HG02981 (cell line): Measurements from ENCODE around the gene WBP2NL.

Experiments used
- ATAC-seq: cut with Tn5 transposase; IDR thresholded peaks from one replicate; pipeline ENCODE4 v1.9.1; 2021; ENCODE audit warnings: mild to moderate bottlenecking, moderate library complexity; ENCODE audit not compliant: unreplicated experiment

Gene WBP2NL

DNA sequence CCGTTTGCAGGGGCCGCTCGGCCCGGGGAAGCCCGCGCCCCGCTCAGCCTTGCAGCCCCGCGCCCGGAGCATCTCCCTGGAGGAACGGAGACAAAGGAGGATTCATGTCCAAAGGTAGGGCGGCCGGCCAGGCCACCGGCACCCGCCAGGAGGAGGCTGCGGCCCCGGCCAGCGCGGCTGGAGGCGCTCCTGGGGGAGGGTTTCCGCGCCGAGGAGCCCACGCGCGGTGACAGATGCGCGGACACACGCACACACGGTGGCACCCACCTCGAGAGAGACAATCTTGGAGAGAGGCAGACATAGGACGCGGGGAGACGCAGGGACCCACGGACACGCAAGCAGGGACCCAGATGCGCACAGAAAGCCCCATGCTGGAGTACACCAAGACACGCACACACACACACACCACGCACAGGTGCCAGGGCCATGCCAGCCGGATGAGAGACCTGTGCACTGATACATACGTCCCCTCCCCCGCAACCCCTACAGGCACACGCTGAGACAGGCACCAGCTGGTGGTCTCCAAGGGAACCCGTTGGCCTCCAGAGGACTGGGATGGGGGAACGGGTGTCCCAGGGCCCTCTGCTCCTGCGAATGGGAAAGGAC is 21.5 kb upstream of the WBP2NL start:
- no peak for ATAC-seq

DNA sequence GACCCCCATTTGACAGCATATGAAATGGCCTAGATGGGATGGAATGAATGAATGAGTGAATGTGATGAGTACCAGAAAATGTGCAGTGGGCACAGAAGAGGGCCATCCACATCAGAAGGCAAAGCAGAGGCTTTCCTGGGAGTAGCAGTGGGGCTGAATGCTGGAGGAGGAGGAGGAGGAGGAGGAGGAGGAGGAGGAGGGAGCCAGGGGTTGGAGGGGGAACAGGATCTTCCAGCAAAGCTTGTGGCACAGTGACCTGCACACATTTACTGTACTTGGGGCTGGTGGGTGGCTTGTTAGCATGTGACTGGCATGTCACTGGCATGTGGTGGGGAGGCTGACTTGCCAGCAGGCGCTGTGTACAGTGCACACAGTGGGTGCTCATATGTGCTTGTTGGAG is 19.9 kb upstream of the WBP2NL start:
- no peak for ATAC-seq

DNA sequence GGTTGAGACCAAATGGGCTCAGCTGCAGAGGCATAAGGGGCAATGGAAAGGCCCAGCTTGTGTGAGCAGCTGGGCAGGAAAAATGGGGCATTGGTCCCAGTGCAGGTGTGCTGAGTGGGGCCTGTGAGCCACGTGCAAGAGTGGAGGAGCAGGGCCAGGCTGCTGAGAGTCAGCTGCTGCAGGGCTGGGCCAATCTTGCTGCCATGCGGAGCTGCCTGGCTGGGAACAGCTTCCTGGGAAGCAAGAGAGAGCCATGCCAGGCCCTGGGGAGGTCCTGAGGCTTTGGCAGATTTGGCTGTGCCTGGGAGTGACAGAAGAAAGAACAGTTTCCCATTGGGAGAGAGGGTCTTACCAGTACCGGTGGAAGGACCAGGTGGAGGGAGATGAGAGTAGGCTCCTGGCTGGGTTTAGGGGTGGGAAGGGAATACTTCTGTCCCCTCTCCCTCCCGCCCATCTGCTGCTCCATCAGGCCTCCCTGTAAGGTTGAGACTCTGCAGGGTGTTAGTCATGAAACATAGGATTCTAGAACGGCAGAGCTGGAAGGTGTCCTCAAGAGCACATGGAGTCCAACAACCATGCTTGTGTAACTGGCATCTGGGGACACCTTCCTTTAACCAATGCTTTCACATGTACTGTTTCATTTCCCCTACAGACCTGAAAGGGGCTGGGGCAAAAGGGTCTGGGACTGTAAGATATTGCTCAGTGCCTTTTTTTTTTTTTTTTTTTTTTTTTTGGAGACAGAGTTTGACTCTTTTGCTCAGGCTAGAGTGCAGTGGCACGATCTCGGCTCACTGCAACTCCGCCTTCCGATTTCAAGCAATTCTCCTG is 19.0 kb upstream of the WBP2NL start:
- ATAC-seq = no peak

DNA sequence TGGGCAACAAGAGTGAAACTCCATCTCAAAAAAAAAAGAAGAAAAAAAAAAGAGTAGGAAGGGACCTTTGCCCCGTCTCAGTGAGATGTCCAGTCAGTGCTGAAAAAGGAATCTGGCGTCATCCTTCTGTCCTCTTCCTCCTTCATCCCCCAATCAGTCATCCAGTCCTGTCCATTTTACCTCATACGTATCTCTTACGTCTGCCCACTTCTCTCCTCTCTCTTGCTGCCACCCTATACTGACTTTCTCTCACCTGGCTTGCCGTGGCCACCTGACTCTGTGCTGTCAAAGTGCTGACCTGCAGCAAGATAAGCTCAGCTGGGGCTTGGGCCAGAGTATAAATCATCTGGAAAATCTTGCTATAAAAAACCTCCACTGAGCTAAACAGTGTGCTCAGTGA is 15.7 kb upstream of the WBP2NL start:
- ATAC-seq = no peak

DNA sequence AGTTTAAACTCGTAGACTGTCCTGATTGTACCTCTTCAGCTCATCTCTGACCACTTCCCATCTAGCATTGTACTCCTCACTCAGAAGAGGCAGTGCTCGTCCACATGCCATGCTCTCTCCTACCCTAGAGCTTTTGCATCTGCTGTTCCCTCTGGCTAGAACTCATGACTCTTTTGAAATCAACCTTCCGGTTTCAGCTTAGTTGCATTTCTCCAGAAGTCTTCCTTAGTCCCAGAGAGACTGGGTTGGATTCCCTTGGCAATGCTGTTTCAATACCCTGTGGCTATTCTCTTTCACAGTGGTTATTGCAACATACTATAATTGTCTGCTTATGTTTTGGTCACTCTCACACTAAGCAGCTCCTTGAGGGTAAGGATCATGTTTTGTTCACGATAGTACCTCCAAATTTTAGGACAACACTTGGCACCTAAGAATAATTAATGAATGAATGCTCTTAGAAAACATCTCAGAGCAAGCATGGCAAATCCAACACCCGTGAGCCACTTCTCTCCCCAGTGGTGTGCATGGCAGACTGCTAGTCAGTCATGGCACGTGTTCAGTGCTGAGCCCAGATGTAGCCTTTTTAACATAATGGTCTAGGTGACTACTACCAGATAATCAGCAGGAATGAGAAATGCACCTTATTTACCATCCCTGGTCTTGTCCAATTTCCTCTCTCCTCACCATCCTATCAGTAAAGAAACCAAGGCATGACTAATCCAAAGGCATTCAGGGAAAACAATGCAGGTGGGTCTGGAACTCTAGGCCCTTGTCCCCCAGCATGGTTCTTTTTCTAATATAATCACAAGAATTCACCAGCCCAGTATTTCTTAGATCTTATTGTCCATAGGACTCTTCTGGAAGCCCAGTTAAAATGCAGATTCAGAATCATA is 14.8 kb upstream of the WBP2NL start:
- no peak for ATAC-seq

DNA sequence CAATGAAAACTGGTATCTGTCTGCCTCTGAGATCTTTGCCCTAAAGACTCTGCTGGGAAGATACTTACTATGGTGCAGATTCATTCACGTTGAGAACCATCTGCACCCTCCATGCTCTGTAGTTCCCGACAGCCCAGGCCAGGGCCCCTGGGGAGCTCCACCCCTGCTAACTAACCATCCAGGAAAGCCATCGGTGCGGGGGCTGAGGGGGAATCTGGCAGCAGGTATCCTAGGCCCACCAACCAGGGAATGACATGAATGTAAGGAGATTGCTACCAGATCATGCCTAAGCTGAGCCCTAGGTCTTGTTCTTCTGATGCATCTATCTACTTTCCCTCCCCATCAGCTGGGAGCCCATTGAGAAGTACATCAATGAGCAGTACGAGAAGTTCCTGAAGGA is 11.3 kb upstream of the WBP2NL start:
- ATAC-seq = no peak

DNA sequence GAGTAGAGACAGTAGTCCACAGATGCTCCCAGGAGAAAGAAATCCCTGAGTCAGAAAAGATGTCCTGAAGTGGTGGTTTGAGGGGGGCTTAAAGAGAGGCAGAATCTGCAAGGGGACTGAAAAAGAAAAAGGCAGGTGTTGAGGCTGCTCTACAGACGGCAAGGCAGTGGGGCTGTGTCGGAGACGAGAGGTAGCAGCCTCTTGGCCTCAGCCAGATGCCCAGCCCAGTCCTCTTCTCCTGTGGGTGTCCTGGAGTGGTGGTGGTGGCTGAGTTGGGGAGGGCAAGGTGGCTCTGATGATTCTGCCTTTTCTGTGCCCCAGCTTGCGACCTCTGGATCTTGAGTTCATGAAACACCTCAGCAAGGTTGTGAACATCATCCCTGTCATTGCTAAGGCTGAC is 9.3 kb upstream of the WBP2NL start:
- ATAC-seq = no peak

DNA sequence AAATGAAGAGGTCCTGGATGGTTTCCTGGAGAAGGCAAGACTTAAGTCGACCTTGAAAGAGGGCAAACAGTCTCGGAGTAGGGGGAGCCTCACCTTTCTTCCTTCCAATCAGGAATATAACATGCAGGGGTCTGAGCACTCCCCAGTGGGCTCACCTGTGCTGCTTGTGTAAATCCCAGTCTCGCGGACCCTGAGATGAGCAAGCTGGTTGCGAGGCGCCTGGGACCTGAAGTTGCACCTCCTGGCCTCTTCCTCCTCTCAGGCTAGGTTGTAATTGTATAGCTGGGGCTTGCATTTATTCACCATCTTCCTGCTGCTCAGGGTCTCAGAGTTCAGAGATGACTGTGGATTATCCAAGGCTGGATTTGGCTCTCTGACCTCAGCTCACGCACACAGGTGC is 7.5 kb upstream of the WBP2NL start:
- ATAC-seq = no peak

DNA sequence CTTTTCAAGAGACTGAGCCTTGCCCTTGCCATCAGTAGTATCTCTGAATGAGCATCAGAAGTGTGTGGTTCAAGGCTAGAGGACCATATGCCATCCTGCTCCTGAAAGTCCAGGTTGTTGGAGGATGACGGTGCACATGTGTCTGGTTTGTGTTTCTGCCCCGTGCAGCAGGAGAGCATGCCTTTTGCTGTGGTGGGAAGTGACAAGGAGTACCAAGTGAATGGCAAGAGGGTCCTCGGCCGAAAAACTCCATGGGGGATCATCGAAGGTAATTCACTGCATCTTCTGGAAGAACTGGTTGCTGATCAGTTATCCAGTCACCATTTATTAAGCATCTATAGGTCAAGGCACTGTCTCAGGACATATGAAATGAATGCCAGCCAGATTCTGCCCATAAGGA is 6.1 kb upstream of the WBP2NL start:
- no peak for ATAC-seq

DNA sequence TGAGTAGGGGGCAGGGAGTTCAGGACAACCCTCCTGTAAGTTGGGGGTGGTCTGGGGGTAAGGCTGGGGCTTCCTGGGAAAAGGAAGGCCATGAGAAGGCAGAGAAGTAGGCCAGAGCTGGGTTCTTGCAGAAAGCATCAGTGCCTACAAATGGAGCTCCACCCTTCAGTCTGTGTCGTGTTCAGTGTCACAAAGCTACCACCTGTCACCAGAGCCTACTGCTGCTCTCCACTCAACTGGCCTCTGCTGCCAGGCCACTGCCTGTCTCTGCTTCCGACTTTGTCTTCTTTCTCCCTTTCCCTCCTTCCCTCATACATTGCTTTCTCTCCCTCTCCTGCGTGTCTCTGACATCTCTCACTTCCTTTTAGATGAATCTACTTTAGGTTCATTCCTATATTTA is 3.4 kb upstream of the WBP2NL start:
- ATAC-seq = no peak

DNA sequence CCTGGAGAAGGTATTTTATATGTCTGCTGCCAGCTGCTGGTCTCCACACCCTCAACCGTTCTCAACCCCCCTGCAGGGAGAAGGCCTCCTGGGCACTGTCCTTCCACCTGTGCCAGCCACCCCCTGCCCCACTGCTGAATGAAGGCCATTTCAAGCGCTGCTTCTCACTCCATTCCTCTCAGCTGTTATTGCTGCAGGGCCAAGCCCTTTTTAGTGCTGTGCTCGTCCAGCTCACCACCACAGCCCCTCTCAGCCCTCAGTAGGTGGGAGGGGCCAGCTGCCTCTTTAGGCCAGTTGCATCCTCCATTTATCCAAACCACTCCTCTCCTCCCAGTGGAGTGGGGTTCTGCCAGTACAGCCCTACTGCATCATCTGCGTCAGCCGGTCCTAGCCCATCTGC is 1.8 kb upstream of the WBP2NL start:
- no peak for ATAC-seq

DNA sequence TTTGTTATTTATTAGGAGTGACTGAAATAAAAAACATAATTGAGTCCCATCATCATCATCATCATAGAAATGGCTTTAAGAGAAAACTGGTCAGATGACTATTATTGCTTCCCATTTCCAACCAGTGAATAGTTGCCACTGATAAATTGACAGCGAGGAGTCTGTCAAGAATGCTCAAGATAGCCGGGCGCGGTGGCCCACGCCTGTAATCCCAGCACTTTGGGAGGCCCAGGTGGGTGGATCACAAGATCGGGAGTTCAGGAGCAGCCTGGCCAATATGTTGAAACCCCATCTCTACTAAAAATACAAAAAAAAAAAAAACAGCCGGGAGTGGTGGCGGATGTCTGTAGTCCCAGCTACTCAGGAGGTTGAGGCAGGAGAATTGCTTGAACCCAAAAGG is 1.9 kb downstream of the WBP2NL start:
- no peak for ATAC-seq

DNA sequence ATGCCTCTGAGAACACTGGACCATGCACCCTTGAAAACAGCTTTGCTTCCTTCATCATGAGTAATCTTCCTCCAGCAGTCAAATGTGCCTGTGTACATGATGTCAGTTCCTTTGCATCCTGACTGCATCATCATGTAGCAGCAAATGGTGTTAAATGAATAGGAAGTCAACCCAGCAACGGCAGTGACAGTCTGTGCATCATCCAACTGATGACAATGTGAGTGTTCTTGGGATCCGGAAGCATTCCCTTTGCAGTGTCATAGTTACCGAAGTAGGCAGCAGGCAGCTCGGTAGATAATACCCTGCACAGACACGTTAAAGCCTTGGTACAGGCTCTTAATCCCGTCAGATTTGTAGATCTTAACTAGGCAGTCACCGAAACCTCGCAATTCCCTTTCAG is 2.5 kb downstream of the WBP2NL start:
- no peak for ATAC-seq

DNA sequence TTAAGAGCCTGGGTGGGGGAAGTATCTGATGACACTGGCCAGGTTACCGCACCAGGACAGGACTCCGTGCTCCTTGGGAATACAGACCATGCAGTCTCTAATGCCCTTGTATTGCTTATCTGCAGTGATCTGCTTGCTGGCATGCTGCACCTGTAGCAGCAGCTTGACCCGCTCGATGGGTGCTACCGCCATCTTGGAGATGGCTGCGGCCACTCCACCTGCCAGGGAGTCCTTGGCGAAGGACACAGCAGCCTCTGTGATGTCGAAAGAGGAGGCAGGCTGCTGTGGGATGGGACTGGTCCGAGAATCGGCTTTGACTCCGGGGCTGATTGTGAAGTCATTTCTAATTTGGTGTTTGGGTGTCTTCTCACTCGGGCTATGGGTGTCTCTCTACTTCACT is 3.1 kb downstream of the WBP2NL start:
- no peak for ATAC-seq

DNA sequence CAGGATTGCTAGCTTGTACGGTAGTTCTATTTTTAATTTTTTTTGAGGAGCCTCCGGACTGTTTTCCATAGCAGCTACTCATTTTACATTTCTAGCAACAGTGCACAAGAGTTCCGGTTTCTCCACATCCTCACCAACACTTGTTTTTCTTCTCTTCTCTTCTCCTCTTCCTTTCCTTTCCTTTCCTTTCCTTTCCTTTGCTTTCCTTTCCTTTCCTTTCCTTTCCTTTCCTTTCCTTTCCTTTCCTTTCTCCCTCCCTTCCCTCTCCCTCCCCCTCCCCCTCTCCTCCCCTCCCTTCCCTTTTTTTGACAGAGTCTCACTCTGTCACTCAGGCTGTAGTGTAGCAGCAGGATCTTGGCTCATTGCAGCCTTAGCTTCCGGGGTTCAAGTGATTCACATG is 9.3 kb downstream of the WBP2NL start:
- ATAC-seq = no peak

DNA sequence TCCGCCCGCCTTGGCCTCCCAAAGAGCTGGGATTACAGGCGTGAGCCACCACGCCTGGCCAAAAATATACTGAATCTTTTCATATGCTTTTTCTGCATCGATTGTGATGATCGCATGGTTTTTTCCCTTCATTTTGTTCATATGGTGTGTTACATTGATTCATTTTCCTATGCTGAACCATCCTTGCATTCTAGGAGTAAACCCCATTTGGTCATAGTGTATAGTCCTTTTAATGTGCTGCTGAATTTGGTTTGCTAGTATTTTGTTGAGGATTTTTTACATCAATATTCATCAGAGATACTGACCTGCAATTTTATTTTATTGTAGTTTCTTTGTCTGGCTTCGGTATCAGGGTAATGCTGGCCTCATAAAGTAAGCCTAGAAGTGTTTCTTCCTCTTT is 12.2 kb downstream of the WBP2NL start:
- ATAC-seq = no peak

DNA sequence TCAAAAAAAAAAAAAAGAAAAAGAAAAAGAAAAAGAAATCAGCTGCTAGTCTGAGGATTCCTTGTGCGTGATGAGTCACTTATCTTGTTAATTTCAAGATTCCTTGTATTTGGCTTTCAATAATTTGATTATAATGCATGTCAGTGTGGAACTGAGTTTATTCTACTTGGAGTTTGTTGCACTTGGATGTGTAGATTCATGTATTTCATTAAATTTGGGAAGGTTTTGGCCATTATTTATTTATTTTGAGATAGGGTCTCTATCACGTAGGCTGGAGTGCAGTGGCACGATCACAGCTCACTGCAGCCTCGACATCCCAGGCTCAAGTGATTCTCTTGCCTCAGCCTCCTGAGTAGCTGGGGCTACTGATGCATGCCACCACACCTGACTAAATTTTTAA is 14.8 kb downstream of the WBP2NL start:
- no peak for ATAC-seq

DNA sequence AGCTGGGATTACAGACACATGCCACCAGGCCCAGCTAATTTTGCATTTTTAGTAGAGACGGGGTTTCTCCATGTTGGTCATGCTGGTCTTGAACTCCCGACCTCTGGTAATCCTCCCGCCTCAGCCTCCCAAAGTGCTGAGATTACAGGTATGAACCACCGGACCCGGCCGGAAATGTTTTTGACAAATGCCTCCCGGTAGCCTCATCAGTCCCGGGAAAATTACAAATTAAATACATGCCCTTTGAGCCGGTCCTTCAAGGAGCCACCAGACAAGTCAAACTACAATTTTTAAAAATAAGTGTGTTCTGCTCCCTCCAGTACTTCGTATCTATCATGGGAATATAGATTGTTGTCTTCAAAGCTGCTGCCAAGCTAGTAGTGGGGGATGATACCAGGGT is 17.5 kb downstream of the WBP2NL start:
- ATAC-seq = no peak

DNA sequence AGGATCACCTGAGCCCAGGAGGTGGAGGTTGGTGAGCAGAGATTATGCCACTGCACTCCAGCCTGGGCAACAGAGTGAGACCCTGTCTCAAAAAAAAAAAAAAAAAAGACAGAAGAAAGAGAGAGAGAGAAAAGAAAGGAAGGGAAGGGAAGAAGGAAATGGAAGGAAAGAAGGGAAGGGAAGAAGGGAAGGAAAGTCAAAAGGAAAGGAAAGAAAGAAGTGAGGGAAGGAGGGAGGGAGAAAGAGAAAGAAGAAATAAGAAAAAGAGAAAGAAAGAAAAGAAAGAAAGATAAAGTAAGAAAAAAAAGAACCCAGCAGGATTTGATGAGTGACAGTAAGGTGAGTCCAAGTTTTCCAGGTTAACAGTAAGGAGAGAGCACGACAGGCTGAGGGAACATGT is 19.6 kb downstream of the WBP2NL start:
- no peak for ATAC-seq

DNA sequence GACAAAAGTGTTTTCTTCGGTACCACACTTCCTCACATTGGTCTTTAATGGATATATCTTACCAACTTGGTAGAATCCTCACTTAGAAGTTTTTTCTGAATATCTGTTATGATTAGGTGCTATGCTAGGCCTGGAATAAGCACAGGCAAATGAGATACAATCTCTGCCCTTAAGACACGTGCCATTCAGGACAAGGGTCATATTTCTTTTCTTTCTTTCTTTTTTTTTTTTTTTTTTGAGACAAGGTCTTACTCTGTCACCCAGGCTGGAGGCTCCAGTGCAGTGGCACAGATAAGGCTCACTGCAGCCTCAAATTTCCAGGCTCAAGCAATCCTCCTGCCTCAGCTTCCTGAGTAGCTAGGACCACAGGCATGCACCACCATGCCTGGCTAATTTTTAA is 23.0 kb downstream of the WBP2NL start:
- no peak for ATAC-seq

DNA sequence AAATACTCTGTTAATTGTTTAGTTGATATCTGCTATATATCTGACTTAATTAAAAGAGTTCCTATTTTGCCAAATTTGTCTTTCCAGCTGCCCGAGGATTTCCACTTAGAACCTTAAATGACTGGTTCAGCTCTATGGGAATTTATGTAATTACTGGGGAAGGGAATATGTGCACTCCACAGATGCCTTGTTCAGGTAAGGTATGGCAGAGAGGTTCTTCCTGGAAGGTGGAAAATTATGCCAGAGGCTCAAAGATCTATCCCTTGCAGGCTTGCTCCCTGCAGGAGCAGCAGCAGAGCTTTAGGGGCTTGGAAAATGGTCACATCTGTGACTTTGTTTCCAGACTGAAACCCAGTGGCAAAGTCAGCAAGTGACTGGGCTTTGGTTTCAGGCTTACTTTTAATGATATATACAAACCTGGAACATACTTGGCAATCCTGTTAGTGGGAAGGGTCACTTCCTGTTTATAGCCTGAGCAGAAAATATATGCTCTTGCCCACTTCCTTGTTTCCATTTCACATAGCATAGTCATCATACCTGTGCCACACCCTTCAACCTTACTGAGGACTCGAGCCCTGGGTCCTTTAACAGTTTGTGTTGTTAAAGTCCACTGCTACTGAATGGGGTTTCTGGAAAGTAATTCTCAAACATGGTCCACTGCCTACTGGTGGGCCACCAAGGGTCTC is 23.7 kb downstream of the WBP2NL start:
- ATAC-seq = no peak
